ENCODE data around the gene LRRC26. TPM values are rescaled to one million over a fixed set of nuclear protein-coding genes. Genes with fewer than 3 reads are reported as not detected.
A peak's percentile ranks its signal among the peaks of the same experiment; 100 is the strongest.

LRRC26 gene
- total and polyA plus RNA-seq, 2 of the 13 experiments (the other 11 are each of a cell fraction or from before 2014, with no cell fraction given) = not detected

GRCh38 chr9:137188490-137189296 lies 18.8 kb upstream of the LRRC26 start, which contains the start of the genes ANAPC2 and SSNA1 (continued):
- no peak for TF ChIP-seq AFF4 (CRISPR knock-in tag; IDR thresholded peaks at IDR 0.05)
- TF ChIP-seq HMG20B (CRISPR knock-in tag; conservative IDR thresholded peaks at IDR 0.05) = no peak
- no peak for TF ChIP-seq HHEX (CRISPR knock-in tag; IDR thresholded peaks at IDR 0.05)
- TF ChIP-seq DPF2 (CRISPR knock-in tag; IDR thresholded peaks at IDR 0.05; ENCODE audit: borderline replicate concordance, low read depth) = no peak
- no peak for TF ChIP-seq ZBTB49 (CRISPR knock-in tag; IDR thresholded peaks at IDR 0.05; ENCODE audit: borderline replicate concordance)
- peak; percentile 85 for TF ChIP-seq FOXA3 (CRISPR knock-in tag; IDR thresholded peaks at IDR 0.05)
- no peak for TF ChIP-seq ZNF276 (CRISPR knock-in tag; IDR thresholded peaks at IDR 0.05; ENCODE audit: low read depth)
- no peak for TF ChIP-seq EHMT2 (IDR thresholded peaks at IDR 0.05; ENCODE audit: borderline replicate concordance, low read depth, low read length)
- peak; percentile 62; the same call in 1 of the 2 replicates for TF ChIP-seq ARID5B (CRISPR knock-in tag; IDR thresholded peaks at IDR 0.05)
- no peak for TF ChIP-seq ZNF781 (CRISPR knock-in tag; IDR thresholded peaks at IDR 0.05; ENCODE audit: borderline replicate concordance, not compliant biosample characterization)
- no peak; the same call in 1 of the 2 replicates for TF ChIP-seq HINFP (CRISPR knock-in tag; IDR thresholded peaks at IDR 0.05; ENCODE audit: low read depth)
- TF ChIP-seq BRF2 (CRISPR knock-in tag; IDR thresholded peaks at IDR 0.05) = peak; percentile 76; the same call in 1 of the 2 replicates

Data from HepG2 (cell line).